Activated CD4-positive, alpha-beta T cell treated with anti-CD3 and anti-CD28 coated beads, Interleukin-2, Interleukin-4, amounts not matched to agents 100 ng/mL and 50 ng/mL, durations not matched to agents 16 hours and 8 hours (primary cell): ENCODE measurements around the gene NPAS2.

Source experiments
- DNase-seq: peaks from one replicate; pipeline ENCODE4 v3.0.0-alpha.2; 2020; ENCODE audit warnings: low spot score

NPAS2 gene

DNA sequence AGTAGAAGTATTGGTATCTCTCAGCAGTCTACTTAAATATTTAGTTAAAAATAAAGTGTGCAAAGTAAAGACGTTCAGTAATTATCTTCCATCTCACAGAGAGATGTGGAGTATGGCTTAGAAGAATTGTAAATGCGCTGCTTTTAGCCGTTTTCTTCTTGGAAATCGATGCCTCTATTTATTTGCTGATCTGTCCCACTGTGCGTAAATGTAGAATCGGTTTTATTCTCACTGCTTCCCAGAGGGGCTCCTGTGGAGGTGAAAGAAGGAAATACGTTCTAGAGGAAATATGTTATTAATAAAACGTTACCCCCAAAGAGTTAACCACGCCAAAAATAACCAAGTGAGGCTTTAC is 1.9 kb downstream of the NPAS2 start:
- DNase-seq: no peak

DNA sequence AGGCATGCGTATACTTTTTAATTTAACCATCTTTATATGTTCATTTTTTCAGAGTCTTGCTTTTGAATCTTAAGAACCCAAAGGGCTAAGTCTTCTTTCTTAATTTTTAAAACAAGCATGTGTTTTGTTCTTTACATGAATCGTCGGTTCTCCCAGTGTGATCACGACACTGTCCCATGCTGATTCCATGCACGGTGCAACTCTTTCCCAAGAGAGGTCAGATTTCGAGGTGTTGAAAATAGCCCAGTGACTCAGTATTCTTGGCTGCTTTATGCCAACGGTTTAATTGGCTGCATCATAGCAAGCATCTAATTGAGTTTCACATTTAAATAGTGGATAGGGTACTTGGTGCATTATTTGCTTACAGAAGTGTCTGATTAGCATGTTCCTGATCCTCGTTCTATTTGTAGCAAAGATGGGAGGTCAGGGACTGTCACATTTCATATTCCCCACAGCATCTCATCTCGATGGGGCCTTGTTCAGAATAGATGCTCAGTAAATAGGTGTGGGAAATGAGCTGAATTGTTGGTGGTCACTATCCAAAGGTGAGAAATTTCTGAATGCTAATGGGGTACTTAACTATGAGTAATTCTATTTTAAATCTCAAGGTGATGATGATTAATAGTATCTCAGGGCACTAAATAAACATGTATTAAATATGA is 2.8 kb downstream of the NPAS2 start:
- no peak for DNase-seq

DNA sequence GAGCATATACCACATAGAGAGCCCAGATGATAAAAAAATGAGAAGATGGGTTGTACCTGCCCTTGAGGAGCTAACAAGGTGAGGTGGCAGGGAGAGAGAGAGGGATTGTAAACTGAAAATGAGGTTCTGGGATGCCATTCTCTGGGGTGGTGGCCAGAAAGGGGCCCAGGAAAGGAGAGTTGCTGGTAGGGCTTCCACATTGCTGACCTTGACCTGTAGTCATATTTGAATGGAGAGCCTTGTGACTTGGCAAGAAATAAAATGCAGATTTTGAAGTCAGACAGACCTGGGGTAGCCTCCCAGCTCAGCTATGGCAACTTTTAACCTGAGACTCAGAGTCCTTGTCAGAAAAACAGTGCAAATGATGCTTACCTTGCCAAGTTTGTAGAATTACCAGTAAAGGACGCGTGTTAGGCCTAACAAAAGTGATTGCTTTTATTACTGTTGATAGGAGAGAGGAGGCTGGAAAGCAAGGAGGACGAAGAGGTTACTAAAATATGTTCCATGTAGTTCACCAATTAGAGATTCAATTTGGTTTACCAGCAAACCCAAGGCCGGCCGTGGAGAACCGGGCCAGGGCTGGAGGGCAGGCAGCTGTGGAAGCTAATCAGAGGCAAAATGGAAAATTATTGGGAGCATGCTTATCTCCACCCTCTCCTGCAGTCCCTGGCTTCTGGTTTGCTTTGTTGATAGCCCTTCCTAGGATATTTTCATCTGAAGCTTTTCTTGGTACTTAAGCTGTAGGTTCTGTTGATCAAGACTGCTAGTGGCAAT is 3.9 kb downstream of the NPAS2 start:
- no peak for DNase-seq

DNA sequence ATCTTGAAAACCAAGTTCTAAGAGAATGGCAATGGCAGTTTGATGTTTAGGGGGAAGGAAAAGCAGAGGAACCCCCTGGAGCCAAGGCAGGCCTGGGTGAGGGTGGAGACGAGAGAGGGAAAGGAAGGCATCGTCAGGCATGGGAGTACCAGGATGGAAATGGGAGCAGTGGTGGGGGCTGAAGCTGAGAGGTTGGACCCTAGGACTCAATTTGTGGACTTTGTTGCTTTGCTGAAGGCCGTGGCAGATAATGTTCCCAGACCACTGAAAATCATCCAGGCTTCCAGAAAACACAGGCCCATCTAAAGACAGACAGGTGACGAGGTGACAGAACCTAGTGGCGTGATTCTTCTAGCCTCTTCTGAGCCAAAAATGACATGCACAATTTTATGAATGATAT is 4.9 kb downstream of the NPAS2 start:
- DNase-seq: no peak

DNA sequence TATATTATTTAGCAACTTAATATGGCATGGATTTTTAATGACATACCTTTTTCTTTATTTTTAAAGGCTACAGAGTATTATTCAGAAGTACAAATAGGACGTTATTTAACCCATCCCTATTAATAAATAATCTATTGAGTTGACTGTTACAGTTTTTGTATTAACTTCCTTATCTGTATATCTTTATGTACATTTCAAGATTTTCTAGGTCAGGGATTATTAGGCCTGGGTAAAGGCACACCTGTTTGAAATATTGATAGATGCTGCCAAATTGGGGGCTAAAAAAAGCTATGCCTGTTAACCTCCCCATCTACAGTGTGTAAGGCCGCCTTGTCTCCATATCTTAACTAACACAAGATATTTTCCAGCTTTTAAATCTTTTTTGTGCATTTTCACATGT is 6.6 kb downstream of the NPAS2 start:
- DNase-seq: no peak

DNA sequence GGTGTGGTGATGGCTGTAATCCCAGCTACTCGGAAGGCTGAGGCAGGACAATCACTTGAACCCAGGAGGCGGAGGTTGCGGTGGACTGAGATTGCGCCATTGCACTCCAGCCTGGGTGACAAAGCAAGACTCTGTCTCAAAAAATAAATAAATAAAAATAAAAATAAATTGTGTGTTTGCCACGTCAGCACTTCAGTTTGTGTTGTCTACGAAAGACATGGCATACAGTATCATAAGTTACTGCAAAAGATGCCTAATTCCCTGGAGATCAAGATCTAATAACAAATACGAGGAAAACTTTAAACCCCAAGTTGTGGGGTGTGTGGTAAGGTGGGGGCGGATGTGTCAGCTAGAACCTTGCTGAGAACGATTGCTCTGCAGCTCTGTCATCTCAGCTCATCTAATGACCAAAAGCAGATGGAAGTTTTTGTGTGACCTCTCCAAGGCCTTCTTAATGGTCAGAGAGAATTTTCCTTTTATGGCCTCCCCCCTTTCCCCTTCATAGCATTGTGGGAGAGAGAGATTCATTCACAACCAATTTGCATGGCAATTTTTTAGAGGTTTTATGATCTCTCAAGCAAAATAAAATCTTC is 11.3 kb downstream of the NPAS2 start:
- DNase-seq: no peak

DNA sequence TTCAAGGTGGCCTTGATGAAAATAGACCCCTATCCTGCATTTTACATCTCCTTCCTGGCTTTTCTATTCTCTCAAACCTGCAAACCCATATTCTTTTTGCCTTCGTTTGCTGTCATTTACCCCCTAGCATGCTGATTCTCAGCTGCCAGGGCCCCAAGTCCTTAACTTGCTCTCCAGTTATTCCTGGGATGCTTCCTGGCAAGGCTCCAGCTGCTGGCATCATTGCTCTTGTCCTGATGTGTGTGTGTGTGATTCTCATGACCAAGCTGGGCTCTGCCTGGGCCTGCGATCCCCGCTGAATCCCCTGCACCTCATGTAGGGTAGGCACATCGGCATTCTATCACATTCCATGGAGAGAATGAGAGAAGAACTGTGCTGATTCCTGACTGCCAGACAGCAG is 11.9 kb downstream of the NPAS2 start:
- DNase-seq: no peak

DNA sequence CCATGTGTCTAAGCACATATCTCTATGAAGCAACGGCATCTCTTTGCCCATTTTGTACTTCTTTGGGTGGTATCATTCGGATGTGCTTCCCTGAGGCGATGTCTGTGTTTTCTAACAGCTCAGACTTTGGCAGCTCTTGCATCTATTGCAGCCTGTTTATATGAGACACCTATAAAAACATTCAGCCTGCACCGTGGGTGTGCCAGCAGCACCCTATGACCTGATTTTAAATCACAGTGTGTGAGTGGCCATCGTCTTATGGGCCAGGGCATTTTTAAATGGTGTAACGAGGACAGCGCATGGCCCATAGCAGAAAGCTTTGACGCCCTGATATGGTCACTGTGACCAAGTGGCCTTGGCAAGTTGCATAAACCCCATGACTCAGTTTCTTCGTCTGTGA is 12.9 kb downstream of the NPAS2 start:
- DNase-seq: no peak

DNA sequence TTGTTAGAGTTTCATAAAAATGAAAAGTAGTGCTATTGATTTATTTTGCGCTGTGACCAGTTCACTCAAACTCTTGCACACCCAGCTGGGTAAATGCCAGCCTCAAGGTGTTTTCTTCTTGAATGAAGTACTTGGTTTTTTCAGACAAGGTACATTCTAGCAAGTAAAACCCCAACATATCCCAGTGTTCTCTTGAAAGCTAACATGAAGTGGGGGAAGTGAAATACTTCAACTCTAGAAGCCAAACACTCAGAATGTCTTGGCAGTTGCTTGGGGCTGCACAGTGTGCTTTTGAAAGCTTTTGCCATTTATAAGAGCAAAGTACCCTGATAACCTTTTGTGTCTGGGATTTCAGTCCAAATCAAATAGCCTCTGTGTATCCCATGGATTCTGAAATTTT is 13.4 kb downstream of the NPAS2 start:
- no peak for DNase-seq

DNA sequence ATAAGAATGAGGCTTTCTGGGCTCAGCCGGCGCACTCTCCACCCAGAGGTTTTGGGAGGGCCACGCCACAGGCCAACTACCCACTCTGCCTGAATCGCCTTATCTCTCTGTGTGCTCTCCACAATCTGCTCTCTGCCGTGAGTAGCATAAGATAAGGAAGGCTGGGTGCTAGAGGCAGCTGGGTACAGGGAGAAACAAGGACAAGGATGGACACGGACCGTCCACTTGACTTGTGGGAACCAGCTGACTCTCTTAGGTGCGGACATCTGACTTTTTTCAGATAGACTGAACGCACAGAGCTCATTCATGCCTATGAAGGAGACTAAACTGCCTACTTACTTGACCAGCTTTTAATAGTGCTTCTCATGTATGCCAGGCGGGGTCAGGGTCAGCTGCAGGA is 14.3 kb downstream of the NPAS2 start:
- DNase-seq: no peak

DNA sequence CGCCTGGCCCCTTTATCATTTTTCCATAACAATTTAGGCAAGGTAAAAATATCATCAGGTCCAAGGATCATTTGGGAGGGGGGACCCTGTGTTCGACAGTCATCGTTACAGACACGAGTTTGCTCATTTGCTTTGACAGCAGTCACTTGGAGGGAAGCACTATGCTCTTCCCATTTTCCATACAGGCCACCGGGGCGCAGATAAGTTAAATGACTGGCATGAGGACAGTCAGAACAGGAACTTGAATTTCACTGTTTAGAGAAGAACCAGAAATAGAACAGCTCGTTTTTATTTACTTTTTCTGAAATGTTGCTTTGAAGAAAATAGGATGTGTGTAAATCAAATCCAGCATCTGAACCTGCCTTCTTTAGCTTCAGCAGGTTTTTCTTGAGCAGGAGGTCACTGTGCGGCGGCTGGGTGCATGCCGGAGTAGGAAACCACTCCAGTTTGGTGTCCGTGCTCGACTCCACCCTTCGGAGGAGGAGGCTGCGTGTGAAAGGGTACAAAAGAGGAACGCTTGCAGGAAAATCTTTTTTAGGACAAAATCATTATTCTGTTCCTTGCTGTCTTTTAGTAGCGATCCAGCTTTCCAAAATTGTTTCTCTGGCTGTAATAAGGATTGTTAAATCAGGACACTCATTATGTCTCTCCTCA is 15.2 kb downstream of the NPAS2 start:
- no peak for DNase-seq

DNA sequence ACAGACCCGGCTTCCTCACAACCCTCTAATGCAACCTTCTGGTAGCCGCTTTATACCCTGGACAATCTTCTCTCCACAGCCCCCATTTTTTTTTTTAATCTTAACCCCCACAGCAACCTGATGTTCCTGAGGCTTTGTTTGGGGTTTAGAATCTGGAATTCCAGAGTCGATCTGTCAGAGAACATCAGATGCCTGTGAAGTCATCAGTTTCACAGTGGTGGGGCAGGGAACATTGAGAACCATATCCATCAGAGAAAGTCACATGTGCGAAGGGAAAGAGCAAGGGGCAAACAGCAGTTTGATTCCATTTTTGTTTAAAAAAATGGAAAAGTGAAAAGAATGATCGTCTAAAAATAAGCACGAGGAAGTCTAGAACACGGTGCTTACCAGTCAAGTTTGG is 20.6 kb downstream of the NPAS2 start:
- no peak for DNase-seq

DNA sequence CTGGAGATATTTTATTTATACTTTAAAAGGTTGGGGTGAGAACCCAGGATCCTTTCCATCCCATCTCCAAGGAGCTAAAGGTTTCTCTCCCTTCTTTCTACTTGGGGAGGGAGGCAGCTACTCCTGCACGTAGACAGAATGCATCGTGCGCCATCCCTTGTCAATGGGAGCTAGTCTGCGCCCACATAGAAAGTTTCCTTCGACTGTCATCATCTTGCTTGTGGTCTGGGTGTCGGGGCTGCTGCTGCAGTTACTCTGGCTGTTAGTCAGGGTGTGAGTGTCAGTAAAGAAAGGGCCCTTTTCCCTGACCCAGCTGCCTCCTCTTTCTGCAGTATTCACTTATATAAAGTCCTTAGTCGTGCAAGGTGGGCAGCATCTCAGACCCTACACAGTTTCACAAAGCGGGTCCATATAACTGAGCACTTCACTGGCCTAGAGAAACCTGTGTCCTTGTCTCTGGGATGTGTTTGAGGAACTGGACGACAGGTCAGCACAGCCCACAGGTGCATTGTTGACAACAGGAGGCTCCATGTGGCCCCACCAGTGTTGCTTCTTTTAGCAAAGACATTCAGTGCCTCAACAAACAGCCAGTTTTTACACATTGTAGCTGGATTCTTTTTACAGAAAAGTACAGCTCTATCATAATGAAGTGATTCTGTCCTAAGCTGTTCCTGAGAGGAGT is 22.4 kb downstream of the NPAS2 start:
- DNase-seq: no peak

DNA sequence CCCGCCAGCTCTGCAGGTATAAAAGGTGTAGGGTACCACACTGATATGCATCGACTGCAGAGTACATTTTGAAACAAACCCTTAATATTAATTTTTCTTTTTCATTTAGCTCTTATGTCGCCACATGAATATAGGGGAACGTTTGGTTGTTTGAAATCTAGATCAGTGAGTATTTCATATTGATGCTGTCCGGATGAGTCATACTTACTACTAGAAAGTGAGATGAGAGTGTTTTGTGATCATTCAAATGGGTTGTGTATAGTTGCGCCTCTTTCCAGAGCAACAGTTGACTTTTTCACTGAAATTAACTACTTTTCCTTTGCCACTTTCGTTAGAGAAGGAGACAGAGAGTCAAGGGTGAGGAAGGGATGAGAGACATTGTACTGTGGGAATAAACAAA is 24.6 kb downstream of the NPAS2 start:
- no peak for DNase-seq

DNA sequence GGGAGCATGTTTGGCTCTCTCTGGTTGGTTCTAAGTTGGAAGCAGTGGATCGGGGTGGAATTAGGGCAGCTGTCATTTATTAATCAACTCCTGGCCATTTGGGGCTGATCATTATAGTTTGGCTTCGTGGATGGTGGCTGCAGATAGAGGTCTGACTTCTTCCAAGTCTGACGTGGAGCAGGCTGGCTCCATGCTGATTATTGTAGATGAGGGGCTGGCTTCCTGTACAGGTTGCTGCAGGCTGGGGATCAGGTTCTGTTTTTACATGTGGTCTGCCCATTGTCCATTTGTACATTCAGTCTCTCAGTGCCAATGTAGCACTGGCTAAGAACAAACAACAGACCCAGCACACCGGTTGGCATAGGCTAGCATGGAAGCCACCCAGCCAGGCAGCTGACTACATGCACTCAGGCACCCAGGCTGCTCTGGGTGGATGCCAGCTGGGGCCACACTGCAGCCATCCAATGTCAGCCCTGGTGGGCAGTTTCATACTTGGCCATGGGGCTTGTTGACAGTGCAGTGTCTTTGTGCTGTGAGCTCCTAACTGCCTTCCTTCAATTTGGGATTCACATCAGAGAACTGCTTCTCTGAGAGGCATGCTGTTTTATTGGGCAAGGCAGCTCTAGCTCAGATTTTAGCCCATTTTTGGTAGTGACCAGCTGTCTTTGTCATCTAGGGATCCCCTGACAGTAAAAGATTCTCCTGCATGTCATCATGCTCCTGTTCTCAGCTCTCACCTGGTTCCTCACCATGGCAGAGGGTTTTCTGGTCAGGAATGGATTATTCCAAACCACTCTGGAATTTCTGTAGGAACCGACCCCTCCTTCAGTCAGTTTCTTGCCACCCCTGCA is 25.4 kb downstream of the NPAS2 start:
- no peak for DNase-seq

DNA sequence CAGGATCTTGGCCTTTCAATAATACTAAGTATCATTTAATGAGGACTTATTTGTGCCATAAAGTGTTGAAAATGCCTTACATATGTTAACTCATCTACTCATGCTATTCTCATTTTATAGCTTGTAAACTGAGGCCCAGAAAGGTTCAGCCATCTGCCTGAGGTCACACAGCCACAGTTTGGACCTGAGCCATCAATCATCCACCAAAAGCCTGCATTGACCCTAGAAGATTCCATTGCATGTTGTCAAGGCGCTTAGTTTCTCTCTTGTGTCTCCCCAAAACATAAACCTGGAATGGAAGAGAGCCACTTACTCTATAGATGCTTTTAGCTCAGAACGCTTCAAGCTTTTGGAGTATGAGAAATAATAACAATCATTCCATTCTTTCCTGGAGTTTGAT is 26.8 kb downstream of the NPAS2 start:
- no peak for DNase-seq

DNA sequence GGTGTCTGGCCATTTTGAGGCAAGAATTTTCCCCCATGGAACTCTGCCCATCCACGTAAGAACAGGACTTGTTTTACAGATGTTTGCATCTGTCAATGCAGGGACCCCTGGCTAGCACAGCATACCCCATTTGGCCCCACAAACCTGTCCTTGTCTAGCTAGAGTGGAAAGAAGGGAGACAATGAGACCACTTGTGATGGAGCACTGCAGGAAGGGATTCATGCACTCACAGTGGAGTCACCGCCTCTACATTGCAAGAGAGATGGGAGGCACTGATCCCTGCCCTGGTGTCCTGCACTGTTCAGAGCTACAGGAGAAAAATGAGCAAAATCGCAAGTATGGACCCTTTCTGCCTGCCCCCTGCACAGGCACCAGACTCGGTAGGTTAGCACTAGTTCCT is 32.5 kb downstream of the NPAS2 start:
- no peak for DNase-seq

DNA sequence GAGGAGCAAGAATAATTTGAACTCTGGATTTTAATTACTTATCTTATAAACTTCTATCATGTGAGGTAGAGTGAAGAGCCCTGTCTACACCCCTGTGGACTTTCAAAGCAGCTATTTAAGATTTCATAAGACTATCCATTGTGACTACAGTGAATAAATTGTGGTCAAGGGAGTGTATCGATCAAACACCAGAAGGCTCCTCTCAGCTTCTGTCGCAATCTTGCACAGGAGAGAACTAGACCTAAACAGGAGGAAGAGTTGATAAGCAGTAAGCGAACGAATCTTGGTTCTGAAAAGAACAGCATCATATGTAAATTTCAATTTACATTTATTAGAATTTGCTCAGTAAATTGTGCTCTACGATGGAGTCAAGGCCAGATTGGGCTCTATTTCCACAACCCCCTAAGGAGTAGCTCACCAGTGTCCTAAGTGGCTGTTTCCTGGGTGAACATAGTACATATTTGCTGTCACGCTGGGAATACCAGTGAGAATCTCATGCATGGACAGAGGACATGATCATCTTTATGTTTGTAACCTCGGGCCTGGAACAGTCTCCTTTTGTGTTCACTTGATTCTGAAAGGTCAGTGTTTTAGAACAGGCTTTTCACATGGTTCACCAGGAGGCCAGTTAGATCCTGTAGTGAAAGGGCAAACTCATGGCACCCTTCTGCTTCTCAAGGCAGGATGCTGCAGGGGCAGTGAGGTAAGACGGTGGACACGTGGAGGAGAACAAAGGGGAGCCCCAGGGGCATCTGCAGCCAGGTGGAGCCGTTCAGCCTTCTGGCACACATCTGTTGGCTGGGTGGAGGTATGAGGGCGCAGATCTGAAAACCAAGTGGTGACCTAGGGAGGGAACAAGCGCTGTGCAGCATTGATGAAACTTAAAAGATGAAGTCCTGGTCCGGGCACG is 33.3 kb downstream of the NPAS2 start:
- no peak for DNase-seq

DNA sequence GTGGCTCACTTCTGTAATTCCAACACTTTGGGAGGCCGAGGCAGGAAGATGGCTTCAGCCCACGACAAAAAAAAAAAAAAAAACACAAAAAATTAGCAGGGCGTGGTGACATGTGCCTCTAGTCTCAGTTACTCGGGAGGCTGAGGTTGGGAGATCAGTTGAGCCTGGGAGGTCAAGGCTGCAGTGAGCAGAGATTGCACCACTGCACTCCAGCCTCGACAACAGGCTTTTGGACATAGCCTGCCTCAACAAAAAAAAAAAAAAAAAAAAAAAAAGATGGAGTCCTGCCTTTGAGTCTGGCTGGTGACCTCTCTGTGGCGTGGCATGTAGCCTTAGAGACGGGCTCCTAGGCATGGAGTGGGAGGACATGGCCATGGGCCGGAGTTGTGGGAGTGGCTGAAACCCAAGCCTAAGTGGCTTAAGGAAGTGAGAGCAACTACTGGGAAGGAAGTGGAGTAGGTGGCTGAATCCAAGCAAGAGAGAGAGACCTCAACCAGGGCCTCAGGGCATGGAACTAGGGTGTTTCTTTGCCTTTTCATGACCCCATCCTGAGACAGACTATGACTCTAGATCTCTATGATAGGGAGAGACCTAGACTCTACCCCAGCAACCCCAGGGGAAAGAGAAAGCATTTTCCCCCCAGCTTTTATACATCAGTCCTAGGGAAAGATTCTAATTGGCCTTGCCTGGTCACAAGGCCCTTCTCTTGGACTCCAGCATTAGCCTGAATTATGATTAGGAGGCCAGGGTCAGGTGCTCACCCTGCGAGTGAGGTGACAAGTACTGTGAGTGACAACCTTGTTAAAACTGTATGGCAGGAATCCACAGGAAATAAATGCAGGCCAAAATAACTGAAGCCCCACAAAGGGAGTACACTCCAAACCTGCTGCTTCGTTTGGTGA is 34.2 kb downstream of the NPAS2 start:
- DNase-seq: no peak

DNA sequence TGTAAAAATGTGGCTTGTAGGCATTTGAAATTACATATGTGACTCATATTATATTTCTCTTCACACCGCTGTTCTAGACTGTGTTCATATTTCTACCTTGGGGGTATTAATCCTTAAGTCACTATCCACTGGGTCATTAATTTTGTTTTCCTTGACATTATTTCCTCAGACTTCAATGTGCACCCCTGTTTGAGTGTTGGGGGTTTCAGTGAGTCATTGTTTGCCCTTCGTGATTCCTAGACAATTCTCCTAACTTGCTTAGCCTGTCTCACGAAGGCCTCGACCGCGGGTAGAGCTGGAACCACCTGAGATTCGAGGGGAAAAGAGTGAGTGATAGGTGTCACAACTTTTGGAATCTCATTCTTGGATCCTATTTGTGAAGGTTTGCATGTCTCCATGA is 35.1 kb downstream of the NPAS2 start:
- DNase-seq: no peak
